OCI-LY3 (cell line): Measurements from ENCODE around the gene SLC38A2.

Experiments used
- EZH2phosphoT487 ChIP-seq: fragments of 200-600 bp; shearing (Covaris generic); IDR thresholded peaks from 2 replicates; pipeline ENCODE4 v1.6.1; 2018; ENCODE audit warnings: antibody characterized with exemption, mixed run types, low read depth
- TF ChIP-seq, protein P1 (sequence below): fragments of 200-600, 300-600 bp; sonication (generic); IDR thresholded peaks from 2 replicates; pipeline ENCODE4 v1.5.1; 2014; ENCODE audit warnings: antibody characterized with exemption, low read length, low read depth

GRCh38 chr12:46413368-46413767, 40.8 kb upstream of the SLC38A2 start:
- TF ChIP-seq, protein P1, sequence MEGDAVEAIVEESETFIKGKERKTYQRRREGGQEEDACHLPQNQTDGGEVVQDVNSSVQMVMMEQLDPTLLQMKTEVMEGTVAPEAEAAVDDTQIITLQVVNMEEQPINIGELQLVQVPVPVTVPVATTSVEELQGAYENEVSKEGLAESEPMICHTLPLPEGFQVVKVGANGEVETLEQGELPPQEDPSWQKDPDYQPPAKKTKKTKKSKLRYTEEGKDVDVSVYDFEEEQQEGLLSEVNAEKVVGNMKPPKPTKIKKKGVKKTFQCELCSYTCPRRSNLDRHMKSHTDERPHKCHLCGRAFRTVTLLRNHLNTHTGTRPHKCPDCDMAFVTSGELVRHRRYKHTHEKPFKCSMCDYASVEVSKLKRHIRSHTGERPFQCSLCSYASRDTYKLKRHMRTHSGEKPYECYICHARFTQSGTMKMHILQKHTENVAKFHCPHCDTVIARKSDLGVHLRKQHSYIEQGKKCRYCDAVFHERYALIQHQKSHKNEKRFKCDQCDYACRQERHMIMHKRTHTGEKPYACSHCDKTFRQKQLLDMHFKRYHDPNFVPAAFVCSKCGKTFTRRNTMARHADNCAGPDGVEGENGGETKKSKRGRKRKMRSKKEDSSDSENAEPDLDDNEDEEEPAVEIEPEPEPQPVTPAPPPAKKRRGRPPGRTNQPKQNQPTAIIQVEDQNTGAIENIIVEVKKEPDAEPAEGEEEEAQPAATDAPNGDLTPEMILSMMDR: no peak
- no peak for TF ChIP-seq EZH2phosphoT487
